ENCODE results near the gene SHROOM1.

Gene SHROOM1

GRCh38 chr5:132849347-132849746 is 18.9 kb upstream of the SHROOM1 start:
- no peak for DNase-seq

GRCh38 chr5:132848270-132848669 is 17.8 kb upstream of the SHROOM1 start:
- DNase-seq = no peak

- DNase-seq = no peak
These were observed 10.9 kb upstream of the SHROOM1 start for GRCh38 chr5:132841305-132841704.

- no peak for DNase-seq
These were observed 10.4 kb upstream of the SHROOM1 start for GRCh38 chr5:132840896-132841295.

GRCh38 chr5:132840313-132840712 is 9.9 kb upstream of the SHROOM1 start:
- DNase-seq = no peak

GRCh38 chr5:132839426-132840301 is 9.2 kb upstream of the SHROOM1 start:
- no peak for DNase-seq

- no peak for DNase-seq
These were observed 8.3 kb upstream of the SHROOM1 start for GRCh38 chr5:132838516-132839282.

- DNase-seq = no peak
These were observed 7.4 kb upstream of the SHROOM1 start for GRCh38 chr5:132837868-132838267.

GRCh38 chr5:132836852-132837251 is 6.4 kb upstream of the SHROOM1 start:
- no peak for DNase-seq

GRCh38 chr5:132834057-132834456 is 3.6 kb upstream of the SHROOM1 start:
- no peak for DNase-seq

GRCh38 chr5:132832612-132833011 is 2.2 kb upstream of the SHROOM1 start:
- no peak for DNase-seq

- no peak for DNase-seq
These were observed 831 bp upstream of the SHROOM1 start for GRCh38 chr5:132831095-132831860.

- no peak for DNase-seq
These were observed 558 bp downstream of the SHROOM1 start for GRCh38 chr5:132829742-132830435.

GRCh38 chr5:132828846-132829494 is 1.5 kb downstream of the SHROOM1 start:
- no peak for DNase-seq

GRCh38 chr5:132827943-132828673 is 2.3 kb downstream of the SHROOM1 start:
- no peak for DNase-seq

- DNase-seq = no peak
These were observed 3.9 kb downstream of the SHROOM1 start for GRCh38 chr5:132826424-132827082.

GRCh38 chr5:132825834-132826391 is 4.5 kb downstream of the SHROOM1 start:
- DNase-seq = no peak

GRCh38 chr5:132825033-132825833 is 5.2 kb downstream of the SHROOM1 start:
- DNase-seq = no peak

GRCh38 chr5:132824426-132824825 is 6.0 kb downstream of the SHROOM1 start:
- no peak for DNase-seq

Measured in cortex of kidney (tissue), 1 donor.